K562 (cell line): ENCODE measurements around the gene OLIG1. TPM values are rescaled to one million over a fixed set of nuclear protein-coding genes. Genes with fewer than 3 reads are reported as not detected.

Experiments
- ATAC-seq: fragments of 200-7000 bp; cut with Tn5 transposase; 3 replicates; pipeline ENCODE4 v1.9.1; 2020; ENCODE audit warnings: moderate library complexity
- BruUV-seq: library from RNA; stranded (reverse); fragments of 400-500 nt; replicated peaks from 2 replicates; lab custom pipeline; 2021; lab: Mats Ljungman, UMichigan
- CTCF ChIA-PET: fragments of 300-600 bp; formaldehyde crosslinking; extraction: SDS; loops from one replicate; lab custom pipeline; 2021; ENCODE audit warnings: low intra/inter-chr PET ratio; lab: Yijun Ruan, JAX
- POLR2A ChIA-PET: fragments of 300-600, 350-650 bp; sonication (Branson Sonifier 250); formaldehyde crosslinking; extraction: SDS; loops from one replicate; lab custom pipeline; 2021; ENCODE audit warnings: antibody characterized with exemption, inconsistent platforms; lab: Yijun Ruan, JAX
- DNase-seq, 4 experiments: peaks; one replicate each; pipeline versions ENCODE4 v3.0.0 to v3.0.0-alpha.2; 2011 to 2018; ENCODE audit warnings: low spot score in 3 of 4, mixed read lengths in 3 of 4; ENCODE audit errors: extremely low read depth in 1 of 4
- FAIRE-seq: peaks from 2 replicates; lab custom pipeline; 2011; peaks lifted over from hg19 to GRCh38; lab: Jason Lieb, UNC
- H2AFZ ChIP-seq: 2 replicates; pipeline ENCODE4 v1.6.0; 2011; ENCODE audit warnings: low read depth, low read length, control low read depth, inconsistent platforms
- H3K27ac ChIP-seq: fragments of 200-600 bp; 3 replicates; pipeline ENCODE4 v1.8.0; 2011; ENCODE audit warnings: low read depth, mild to moderate bottlenecking, control low read depth, inconsistent platforms, low read length, moderate library complexity, mixed read lengths; ENCODE audit errors: extremely low read depth
- H3K27me3 ChIP-seq, 2 experiments: fragments of 300-600 bp in 1 of 2; 2 replicates in 1 of 2; 3 replicates in 1 of 2; pipeline versions ENCODE4 v1.6.0 to v1.8.0; 2011; ENCODE audit warnings: inconsistent platforms in 2 of 2, low read length in 2 of 2, mild to moderate bottlenecking in 1 of 2, mixed read lengths in 1 of 2, moderate library complexity in 1 of 2; ENCODE audit not compliant: control insufficient read depth in 2 of 2, insufficient read depth in 2 of 2
- H3K36me3 ChIP-seq: fragments of 300-600 bp; 3 replicates; pipeline ENCODE4 v1.8.0; 2011; ENCODE audit warnings: mild to moderate bottlenecking, low read length, inconsistent platforms; ENCODE audit not compliant: control insufficient read depth, insufficient read depth
- H3K4me1 ChIP-seq, 2 experiments: fragments of 200-600 bp in 1 of 2; replicated peaks in 1 of 2; 2 replicates in 1 of 2; 3 replicates in 1 of 2; pipeline versions ENCODE4 v1.5.1 to v1.8.0; 2011; ENCODE audit warnings: inconsistent platforms in 2 of 2, low read length in 2 of 2, mild to moderate bottlenecking in 1 of 2, mixed read lengths in 1 of 2, moderate library complexity in 1 of 2; ENCODE audit not compliant: control insufficient read depth in 2 of 2, insufficient read depth in 2 of 2
- H3K4me2 ChIP-seq: 2 replicates; pipeline ENCODE4 v1.6.1; 2011; ENCODE audit warnings: low read length, control low read depth, inconsistent platforms, mixed read lengths; ENCODE audit not compliant: insufficient read depth
- H3K4me3 ChIP-seq: fragments of 200-600 bp; sonication (generic), shearing (Covaris generic); 2 replicates; pipeline ENCODE4 v1.5.1; 2016; ENCODE audit warnings: control low read depth, inconsistent platforms
- H3K79me2 ChIP-seq: fragments of 200-600 bp; 3 replicates; pipeline ENCODE4 v1.8.0; 2011; ENCODE audit warnings: low read length, inconsistent platforms; ENCODE audit not compliant: control insufficient read depth, insufficient read depth
- H3K9ac ChIP-seq, 2 experiments: 2 replicates each; pipeline versions ENCODE4 v1.6.0 to v1.6.1; 2011; ENCODE audit warnings: low read depth in 2 of 2, low read length in 2 of 2, control low read depth in 1 of 2, inconsistent platforms in 1 of 2, mild to moderate bottlenecking in 1 of 2, mixed read lengths in 1 of 2; ENCODE audit not compliant: insufficient read depth in 1 of 2
- H3K9me1 ChIP-seq: one replicate; pipeline ENCODE4 v1.6.0; 2011; ENCODE audit warnings: inconsistent platforms, mild to moderate bottlenecking, low read length, moderate library complexity; ENCODE audit not compliant: control insufficient read depth, insufficient read depth
- H3K9me3 ChIP-seq: replicated peaks from 2 replicates; pipeline ENCODE4 v1.5.1; 2011; ENCODE audit warnings: low read depth, low read length, inconsistent platforms; ENCODE audit not compliant: control insufficient read depth, insufficient read depth
- H4K20me1 ChIP-seq: replicated peaks from 2 replicates; pipeline ENCODE4 v1.6.1; 2011; ENCODE audit warnings: low read length, inconsistent platforms, mixed read lengths; ENCODE audit not compliant: control insufficient read depth, insufficient read depth
- BACH1 ChIP-seq: fragments of 200-800 bp; sonication (Bioruptor generic); IDR thresholded peaks from 2 replicates; pipeline ENCODE4 v1.6.1; 2016; ENCODE audit warnings: missing genetic modification characterization, missing compliant biosample characterization
- CREB5 ChIP-seq: fragments of 250-450 bp; sonication (Bioruptor Pico); IDR thresholded peaks from 2 replicates; pipeline ENCODE4 v1.5.0; 2020; ENCODE audit warnings: mild to moderate bottlenecking
- KLF6 ChIP-seq: fragments of 250-450 bp; sonication (Bioruptor Pico); IDR thresholded peaks from 2 replicates; pipeline ENCODE4 v1.4.0; 2020; ENCODE audit warnings: mild to moderate bottlenecking, moderate library complexity, borderline replicate concordance
- PTRF ChIP-seq: fragments of 450-650 bp; IDR thresholded peaks from 2 replicates; pipeline ENCODE4 v1.6.1; 2016; ENCODE audit warnings: mild to moderate bottlenecking, missing genetic modification characterization, missing compliant biosample characterization
- TAF7 ChIP-seq: fragments of 450-650 bp; IDR thresholded peaks from 2 replicates; pipeline ENCODE4 v1.6.1; 2016; ENCODE audit warnings: missing genetic modification characterization, missing compliant biosample characterization
- ZC3H4 ChIP-seq: sonication (generic); formaldehyde crosslinking; IDR thresholded peaks from 2 replicates; pipeline ENCODE4 v1.9.0; 2021; ENCODE audit warnings: missing genetic modification reagents, borderline replicate concordance
- ZNF639 ChIP-seq, 2 experiments: fragments of 200-800 bp in 1 of 2; sonication (Bioruptor generic) in 1 of 2; sonication (generic) in 1 of 2; formaldehyde crosslinking in 1 of 2; IDR thresholded peaks in 1 of 2; conservative IDR thresholded peaks in 1 of 2; 2 replicates each; pipeline versions ENCODE4 v1.5.0 to v1.6.1; 2016 to 2020; ENCODE audit warnings: missing compliant biosample characterization in 1 of 2, missing genetic modification characterization in 1 of 2, missing genetic modification reagents in 1 of 2
- WGBS: fragments of 100-300 bp; shearing (Covaris generic); methylation state at CpG from one replicate; pipeline ENCODE4 v1.1.6; 2016; ENCODE audit warnings: low coverage, mixed read lengths; ENCODE audit not compliant: insufficient coverage; ENCODE audit errors: missing lambda C conversion rate; 5-methylcytosine and 5-hydroxymethylcytosine counted together
- in situ Hi-C: fragments of 300-500 bp; cut with MboI; formaldehyde crosslinking; loops from 4 replicates; pipeline ENCODE4 v1.15.0; 2018; ENCODE audit warnings: inconsistent platforms, mixed read lengths
- intact Hi-C: fragments of 100-400 bp; cut with micrococcal nuclease; formaldehyde crosslinking; loops from 2 replicates; pipeline ENCODE4 v1.14.2; 2022
- polyA plus RNA-seq, 8 experiments: library from polyadenylated mRNA; depleted of rRNA in 4 of 8; stranded (reverse) in 5 of 8; unstranded in 3 of 8; fragments of >200 nt; fragmentation: Nextera tagmentation in 2 of 8; fragmentation: Illumina TruSeq in 1 of 8; extraction: Ambion mirVana in 2 of 8; extraction: Trizol in 1 of 8; gene quantifications; 2 replicates each; pipeline versions ENCODE4 v1.2.1 to v1.2.3, GENCODE V29; 2011 to 2014; ENCODE audit warnings: inconsistent platforms in 1 of 8, missing spikeins in 1 of 8
- total RNA-seq, 7 experiments: library from RNA; depleted of rRNA in 6 of 7; stranded (reverse); fragments of >200 nt in 6 of 7; fragmentation: Illumina TruSeq in 2 of 7; extraction: Trizol in 2 of 7; gene quantifications; 2 replicates each; pipeline versions ENCODE4 v1.2.1 to v1.2.3, GENCODE V29; 2011 to 2021; ENCODE audit warnings: low replicate concordance in 1 of 7

Gene OLIG1
- total and polyA plus RNA-seq, 9 of the 15 experiments (the other 6 are each of a cell fraction or from before 2014, with no cell fraction given) = not detected

DNA sequence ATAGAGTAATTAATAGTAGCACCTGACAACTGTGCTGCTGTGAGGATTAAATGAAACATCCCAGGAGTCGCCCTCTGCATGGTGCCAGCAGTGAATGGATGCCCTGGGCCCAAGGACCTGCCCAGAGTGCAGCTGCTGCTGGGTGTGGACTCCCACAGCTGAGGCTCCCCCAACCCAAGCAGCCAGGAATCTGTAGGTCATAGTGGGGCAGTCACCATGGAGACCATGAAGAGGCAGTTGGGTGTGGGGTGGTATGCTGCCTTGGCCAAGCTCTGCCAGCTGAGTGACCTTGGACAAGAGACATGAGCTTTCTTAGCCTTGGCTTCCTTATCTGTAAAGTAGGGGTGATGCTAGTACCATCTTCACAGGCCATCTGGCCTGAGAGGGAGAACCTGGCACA is 34.8 kb upstream of the OLIG1 start:
- Histone ChIP-seq H2AFZ (no peak overlapping the region), H3K9me1 (no peaks in the 10 kb centered on the region), H3K27me3 (peaks cover 7 to 54% of the 10 kb centered on the region in 2 experiments; a peak in 4 of 5 replicates), H3K79me2 (no peaks in the 10 kb centered on the region), H3K36me3 (no peaks in the 10 kb centered on the region), H3K4me2 (no peak overlapping the region), H3K9me3 (no peaks in the 10 kb centered on the region), H3K4me1 (peaks cover 0 to 6% of the 10 kb centered on the region in 2 experiments; a peak in 1 of 5 replicates)
- 0% methylated on average over 1 of the region's 1 CpG for WGBS
- no peak for DNase-seq
- POLR2A ChIA-PET = no interaction called here
- CTCF ChIA-PET = no interaction called here
- in situ Hi-C loops (no loop called here), intact Hi-C loops (no loop called here)
- no peak for ATAC-seq
- BruUV-seq = no TSS peak
- no peak for FAIRE-seq
- TF ChIP-seq PTRF (tag) (no peak), BACH1 (no peak), CREB5 (no peak), ZNF639 (CRISPR knock-in tag; conservative IDR thresholded peaks at IDR 0.05 in 1 of 2, IDR thresholded peaks at IDR 0.05 in 1 of 2) (no peak), ZC3H4 (CRISPR knock-in tag) (no peak), TAF7 (tag) (no peak), KLF6 (CRISPR knock-in tag) (no peak)
- TF ChIP-seq, all 486 proteins: peak for 0
- no peak overlapping the region for H3K27ac ChIP-seq
- peaks cover under 1% of the 10 kb centered on the region; the same call in 1 of the 2 replicates for H4K20me1 ChIP-seq
- H3K4me3 ChIP-seq = no peak overlapping the region
- H3K9ac ChIP-seq = no peak overlapping the region
